K562 (cell line): ENCODE measurements around the gene GDF7.

Source experiments
- AFF4 ChIP-seq: sonication (generic); formaldehyde crosslinking; IDR thresholded peaks from 2 replicates; pipeline ENCODE4 v1.8.0; 2023; ENCODE audit warnings: mild to moderate bottlenecking, missing genetic modification reagents
- CREM ChIP-seq: IDR thresholded peaks from 2 replicates; pipeline ENCODE4 v1.6.1; 2014; ENCODE audit warnings: antibody characterized with exemption, low read depth
- KLF13 ChIP-seq: fragments of 450-650 bp; IDR thresholded peaks from 2 replicates; pipeline ENCODE4 v1.6.1; 2016; ENCODE audit warnings: missing genetic modification characterization, low read depth, mild to moderate bottlenecking, missing compliant biosample characterization, moderate library complexity, borderline replicate concordance
- NKRF ChIP-seq: fragments of 450-650 bp; IDR thresholded peaks from 2 replicates; pipeline ENCODE4 v1.6.1; 2016; ENCODE audit warnings: borderline replicate concordance
- SMARCC2 ChIP-seq: fragments of 450-650 bp; IDR thresholded peaks from 2 replicates; pipeline ENCODE4 v1.6.1; 2017; ENCODE audit warnings: antibody characterized with exemption, moderate library complexity, mild to moderate bottlenecking, low read depth

GRCh38 chr2:20698916-20699613, 32.1 kb downstream of the GDF7 start:
- no peak for TF ChIP-seq SMARCC2
- TF ChIP-seq CREM = no peak
- TF ChIP-seq NKRF = no peak
- TF ChIP-seq AFF4 (CRISPR knock-in tag) = no peak
- TF ChIP-seq KLF13 (tag) = no peak
